LoVo (cell line): ENCODE data around the gene DAB1.
"Not testable (repeated sequence)": the region's sequence is repeated elsewhere in the genome, so short reads cannot be mapped to it uniquely, and the experiment has no call there.

Experiments
- DNase-seq: peaks from one replicate; pipeline ENCODE4 v3.0.0-alpha.2; 2016; ENCODE audit warnings: low spot score

The DAB1 gene

DNA sequence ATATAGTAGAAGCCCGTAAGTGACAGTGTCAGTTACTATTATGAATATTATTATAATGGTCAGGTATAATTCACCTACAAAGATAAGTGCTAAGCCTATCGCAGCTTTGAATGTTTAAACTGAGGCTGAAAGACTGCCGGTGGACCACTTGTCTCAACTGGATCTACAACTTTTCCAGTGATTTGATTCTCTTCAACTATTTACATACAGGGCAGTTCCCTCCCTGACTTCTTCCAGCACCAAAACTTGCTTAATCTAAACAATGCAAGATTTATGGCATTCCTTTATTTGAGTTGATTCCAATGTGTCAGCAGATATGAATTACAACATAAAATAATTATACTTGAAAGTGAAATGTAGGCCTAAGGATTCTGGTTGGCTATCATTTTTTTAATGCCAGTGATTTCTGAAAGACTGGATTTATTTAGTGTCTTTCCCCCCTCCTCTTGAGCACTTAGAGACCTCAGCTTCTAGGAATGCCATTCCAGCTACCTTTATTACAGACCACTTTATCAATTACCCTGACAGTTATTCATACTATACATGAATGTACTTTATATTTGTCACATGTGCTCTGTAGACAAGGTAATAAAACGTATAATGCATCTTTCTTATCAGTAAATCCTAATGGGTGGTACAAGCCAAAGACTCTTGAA, 304.8 kb downstream of the DAB1 start:
- no peak for DNase-seq

DNA sequence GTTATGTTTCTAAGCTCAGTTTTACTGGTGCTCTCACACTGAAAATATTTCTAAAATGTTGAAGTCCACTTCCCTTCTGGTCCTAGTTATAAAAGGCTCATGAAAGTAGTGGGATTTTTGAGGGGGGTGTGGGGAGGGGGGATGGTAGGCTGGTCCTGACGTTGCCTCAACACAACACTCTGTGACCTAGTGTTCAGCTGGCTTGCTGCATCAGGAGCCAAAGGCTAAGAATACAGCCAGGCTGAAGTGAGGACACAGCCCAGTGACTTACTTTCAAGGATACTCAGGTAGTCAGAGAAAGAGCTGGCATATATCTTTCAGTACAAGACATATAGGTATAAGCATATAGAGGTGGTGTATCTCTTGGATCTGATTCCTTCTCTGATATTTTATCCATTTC, 306.1 kb downstream of the DAB1 start:
- DNase-seq = no peak

DNA sequence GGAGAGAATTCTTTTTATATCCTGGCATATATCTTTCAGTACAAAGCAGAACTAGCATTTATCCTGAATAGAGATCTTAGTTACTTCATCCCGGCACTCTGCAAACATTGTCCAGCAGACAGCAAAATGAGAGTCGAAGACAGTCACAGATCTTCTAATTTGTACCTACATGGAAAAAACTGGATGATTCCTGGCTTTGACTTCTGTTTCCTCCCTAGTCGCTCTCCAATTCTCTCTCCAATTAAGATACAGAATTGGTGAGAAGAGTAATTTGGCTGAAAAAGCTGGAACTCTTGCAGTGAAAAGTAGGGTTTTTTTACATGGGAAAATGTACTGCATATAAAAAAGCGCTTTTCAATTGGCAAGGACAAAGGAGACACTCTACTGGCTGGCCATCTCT, 307.0 kb downstream of the DAB1 start:
- DNase-seq = no peak

DNA sequence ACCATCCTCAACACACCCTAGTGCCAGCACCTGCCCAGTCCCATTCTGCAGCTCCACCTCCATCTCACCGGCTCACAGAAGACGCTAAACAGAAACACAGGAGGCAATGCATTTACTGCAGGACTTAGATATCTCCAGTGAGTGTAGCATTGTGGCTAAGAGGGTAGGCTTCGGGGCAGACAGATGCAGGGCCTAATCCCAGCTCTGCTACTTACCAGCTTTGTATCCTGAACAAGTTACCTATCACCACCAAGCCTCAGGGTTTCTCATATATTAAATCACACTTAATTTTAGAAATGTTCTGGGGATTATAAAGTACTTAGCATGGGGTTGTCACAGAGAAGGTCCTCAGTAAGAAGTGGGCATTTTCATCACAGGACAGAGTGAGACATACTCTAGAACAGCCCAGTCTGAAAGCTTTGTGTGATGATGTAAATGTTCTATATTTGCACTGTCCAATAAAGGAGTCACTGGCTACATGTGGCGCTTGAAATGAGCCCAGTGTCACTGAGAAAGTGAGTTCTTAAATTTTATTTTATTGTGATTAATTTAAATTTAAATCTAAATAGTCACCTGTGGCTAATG, 308.7 kb downstream of the DAB1 start:
- no peak for DNase-seq

DNA sequence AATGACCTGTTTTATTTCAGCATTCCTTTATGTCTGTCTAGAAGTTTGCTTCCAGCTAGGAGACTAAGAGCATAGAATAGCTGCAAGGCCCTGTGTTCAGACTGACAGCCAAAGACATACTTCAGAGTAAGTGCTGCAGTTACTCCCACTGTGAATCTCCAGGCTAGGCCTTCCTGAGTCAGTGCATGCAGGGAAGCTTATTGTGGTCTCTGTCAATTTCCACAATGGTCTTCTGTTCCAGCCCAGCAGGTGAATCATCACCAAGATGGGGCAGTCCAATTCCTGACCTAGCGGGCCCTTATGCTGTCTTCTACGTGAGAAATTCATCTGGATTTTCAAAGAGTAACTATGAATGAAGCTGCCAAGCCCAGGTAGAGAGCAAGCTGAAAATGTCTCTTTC, 311.7 kb downstream of the DAB1 start:
- DNase-seq = no peak

DNA sequence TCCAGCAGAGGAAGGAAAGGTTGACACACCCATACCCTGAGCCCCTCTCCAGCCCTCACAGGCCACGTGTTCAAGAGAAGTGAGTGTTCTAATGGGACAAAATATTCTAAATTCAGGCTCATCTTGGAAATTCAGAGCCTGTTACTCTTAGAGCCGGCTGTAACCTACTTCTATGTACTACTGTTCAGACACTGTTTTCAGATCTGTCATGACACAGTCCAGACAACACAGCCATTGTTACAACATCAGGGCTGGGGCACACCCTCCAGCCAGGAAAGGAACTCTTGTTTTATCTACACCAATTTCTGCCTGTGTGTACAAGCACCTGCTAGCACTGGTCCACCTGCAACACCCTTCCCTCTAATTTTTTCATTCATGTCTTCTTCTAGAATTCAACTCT, 312.7 kb downstream of the DAB1 start:
- no peak for DNase-seq

DNA sequence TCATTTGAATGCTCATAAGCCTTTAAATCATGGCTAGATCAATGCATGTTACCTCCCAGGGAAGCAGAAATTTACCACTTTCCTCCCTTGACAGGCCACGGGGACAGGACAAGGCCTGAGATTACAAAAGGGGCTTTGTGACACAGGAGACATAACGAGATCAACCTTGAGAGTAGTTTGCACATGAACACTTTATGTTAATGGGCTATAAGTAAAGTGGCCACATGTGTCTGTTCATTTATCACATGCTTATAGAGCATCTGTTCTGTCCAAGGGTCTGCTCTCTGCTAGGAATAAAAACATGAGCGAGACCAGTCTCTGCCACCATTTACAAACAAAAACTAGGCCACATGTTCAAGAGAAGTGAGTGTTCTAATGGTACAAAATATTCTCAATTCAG, 314.0 kb downstream of the DAB1 start:
- DNase-seq = no peak

DNA sequence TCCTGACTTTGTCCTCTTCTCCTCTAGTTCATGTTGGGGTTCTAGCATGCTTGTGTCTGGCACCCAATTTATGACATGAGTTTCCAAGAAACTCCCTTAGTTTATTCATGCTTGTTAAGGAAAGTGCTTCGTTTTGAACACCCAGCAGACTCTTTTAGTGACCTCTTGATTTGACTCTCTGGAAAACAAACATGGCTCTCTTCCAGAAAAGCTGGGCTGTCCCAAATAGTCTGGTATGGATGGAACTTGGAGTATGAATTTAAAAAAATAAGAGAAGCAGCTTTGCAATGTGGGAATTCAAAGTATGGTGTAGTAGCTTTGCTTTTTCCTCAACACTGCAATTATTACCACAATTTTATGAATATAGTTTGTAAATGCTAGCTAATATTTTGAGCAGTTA, 314.6 kb downstream of the DAB1 start:
- no peak for DNase-seq

DNA sequence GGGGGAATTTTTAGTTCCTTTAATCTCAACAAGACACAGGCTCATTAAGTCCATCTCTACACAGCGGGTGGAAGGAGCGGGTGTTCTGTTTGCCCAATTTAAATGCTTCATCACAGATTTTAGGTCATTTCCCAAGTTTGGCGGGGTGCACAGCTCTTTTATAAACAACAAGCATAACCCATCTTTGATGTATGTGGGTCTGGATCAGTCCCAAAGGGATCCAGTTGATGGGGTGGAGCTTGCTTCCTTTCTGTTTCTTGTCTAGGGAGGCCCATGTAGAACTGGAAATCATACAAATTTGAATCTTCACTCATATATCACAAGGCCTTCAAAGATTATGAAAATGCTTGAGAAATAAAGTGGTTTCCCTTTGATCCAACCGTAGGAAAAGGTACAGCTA, 317.6 kb downstream of the DAB1 start:
- DNase-seq = no peak

DNA sequence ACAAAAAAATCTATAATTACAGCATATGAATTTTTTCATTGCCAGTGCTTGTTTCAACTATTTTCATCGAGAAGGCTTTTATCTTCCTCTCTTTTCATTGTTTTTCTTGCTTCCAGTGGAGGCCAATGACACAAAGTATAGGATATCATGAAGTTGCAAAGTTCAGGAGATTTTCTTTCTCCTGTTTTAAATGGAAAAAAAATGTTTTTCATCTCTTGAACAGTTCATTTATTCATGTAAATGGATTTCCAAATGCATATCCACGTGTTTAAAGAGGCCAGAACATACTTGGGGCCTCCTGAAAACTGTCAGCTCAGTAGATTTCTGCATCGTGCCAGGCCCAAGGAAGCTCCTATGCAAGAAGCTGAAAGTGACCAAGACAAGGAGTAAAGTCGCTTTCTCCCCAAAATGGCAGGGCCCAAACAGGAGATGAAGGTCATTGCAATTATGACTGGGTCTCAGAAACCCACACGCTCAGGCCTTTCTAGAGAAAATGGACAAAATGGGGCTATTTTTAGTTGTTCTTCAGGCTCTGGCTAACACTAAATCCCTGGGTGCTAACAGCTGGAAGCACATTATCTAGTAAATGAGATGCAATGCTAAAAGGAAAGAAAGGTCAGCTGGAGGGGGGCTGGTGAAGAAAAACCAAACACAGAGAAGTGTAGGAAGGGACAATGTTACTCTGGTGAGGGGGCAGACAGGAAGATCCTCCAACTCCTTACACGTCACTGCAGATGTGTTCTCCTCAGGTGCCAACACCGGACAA, 321.1 kb downstream of the DAB1 start:
- no peak for DNase-seq

DNA sequence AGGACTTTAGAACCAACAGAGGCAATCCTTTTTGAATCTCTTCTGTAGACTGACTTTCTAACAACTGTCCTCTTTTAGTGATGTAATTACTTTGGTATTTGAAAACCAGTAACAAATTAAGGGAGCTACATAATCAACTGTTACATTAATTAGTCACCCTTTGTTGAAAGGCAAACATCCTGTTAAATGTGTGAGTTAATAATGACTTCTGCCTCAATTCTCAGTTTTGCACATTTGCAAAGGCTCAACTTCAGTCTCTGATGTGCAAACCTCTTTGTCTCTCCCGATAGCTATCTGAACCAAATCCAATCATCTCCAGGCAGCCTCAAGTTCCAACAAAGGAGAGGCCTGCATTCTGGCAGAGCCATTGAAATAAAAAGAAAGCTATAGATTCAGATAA, 322.7 kb downstream of the DAB1 start:
- DNase-seq = no peak

DNA sequence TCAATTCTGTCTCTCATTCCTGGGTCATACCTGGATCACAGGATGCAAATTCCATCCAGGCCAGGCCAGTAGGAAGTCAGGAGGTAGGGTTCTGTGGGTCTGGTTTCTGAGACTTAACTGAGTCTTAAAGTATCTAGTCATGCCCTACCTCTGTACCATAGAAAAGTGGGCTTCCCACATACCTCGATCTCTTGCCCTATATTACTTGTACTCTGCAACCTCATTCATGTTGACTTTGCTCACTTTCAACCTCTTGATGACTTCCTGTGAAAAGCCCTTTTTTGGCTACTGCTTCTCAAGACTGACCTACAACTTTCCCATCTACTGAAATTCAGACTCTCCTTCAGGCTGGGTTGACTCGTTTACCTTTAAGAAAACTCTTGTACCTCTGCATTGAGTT, 329.1 kb downstream of the DAB1 start:
- no peak for DNase-seq

DNA sequence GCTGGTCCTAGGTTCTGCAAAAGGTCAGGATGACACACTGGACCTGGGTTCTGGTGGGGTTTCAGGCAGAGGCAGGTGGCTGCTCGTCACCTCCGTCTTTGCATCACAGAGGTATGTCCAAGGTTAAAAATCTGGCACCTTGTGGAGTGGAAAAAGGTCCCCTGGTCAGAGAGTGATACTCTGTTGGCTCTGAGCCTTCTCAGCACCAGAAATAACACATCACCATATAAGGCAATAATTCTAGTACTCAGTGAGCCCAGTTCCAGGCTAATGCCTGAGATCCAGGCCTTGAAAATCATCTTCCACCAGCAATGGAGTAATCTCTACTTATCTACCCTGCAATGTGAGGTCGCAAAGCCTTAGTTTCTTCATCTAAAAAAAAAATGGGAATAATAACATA, 330.7 kb downstream of the DAB1 start:
- no peak for DNase-seq

DNA sequence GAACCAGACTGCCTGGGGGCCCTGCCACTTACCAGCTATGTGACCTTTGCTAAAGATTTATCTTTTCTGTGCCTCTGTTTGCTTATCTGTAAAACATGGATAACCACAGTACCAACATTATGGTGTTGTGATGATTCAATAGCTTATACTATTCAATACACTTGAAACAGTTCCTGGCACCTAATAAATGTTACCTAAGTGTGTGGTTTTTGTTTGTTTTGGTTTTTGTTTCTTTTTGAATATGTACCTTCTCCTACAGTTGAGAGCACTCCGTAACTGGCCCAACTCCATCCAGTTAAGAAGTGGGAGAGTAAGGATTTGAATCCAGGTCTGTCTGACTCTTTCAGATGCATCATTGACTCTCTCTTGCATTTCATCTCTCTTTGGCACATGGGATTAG, 332.2 kb downstream of the DAB1 start:
- no peak for DNase-seq

DNA sequence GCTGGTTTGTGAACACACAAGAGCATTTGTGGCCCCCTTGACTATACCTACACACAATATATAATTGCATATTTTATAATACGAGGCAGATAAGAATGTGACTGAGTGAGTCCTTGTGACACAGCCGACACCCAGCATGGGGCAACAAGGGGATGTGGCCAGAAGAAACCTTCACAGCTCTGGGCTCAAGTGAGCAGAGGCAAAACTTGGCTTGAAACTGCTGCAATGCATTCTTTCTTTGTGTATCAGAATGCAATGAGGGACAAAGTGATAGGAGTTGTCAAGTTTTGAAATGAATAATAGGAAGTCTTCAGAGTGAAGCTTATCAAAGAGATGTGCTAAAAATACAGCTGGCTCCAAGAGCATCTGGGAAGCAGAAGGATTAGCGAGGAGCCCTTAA, 334.0 kb downstream of the DAB1 start:
- no peak for DNase-seq

DNA sequence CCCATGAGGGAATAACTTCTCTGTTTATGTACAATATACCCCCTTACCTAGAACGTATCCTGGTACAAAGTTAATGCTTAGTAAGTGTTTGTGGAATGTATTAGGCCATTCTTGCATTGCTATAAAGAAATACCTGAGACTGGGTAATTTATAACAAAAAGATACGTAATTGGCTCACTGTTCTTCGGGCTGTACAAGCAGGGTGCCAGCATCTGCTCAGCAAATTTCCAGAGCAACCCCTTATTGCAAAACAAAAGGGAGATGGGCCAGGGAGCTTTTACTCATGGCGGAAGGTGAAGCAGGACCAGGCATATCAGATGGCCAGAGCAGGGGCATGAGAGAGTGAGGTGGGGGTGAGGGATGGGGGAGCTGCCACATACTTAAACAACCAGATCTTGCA, 334.6 kb downstream of the DAB1 start:
- DNase-seq = no peak

DNA sequence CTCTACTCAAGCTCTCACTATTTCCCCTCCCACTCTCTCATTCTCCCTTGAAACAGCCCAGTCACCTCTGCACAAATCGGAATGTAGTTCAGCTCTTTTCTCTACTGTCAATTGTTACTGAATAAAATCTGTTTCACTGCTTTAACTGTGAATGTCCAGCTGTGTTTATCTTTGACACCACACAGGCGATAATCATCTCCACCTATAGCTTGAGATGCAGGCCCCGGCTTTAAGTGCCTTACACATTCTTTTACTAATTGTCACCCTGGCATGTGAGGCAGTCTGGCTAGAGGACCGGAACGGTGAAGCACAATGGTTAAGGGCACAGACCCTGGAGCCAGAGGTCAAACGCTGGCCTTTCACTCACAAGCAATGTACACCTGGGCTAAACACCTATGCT, 335.2 kb downstream of the DAB1 start:
- DNase-seq = no peak

DNA sequence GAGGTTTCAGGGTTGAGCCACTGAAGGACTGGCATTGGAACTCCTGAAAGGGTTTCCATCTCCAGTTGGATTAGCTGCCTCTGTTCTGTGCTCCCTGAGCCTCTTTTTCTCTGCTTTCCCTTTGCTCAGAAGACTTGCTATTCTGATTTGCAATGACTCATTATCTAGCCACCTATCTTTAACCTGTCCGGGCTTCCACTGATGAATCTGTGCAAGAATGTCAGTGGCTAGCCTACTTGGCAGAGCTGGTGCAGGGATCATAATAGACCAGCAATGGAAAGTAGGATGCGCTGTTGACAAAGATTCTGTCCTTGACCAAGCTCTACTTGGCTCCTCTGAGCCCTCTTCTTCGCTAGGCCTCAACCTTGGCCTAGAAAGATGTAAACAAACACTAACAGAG, 336.2 kb downstream of the DAB1 start:
- not testable (repeated sequence) for DNase-seq

DNA sequence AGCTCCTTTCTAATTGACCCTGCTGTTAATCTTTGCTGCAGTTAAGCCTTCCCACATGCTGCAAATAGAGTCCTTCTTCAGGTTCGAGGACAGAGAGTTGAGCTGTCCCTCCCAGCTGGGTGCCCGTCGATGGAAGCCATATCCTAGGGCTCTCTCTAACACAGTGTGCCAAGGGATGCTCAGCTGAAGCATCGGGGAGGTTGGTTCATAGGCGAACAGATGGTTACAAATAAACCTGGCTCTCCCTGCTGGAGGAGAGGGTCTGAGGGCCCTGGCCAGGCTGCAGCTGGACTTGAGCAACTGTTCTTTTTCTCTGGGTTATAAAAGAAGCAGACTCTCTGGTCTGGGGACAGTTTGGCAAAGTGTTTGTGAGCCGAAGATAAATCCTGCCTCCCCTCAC, 337.7 kb downstream of the DAB1 start:
- no peak for DNase-seq

DNA sequence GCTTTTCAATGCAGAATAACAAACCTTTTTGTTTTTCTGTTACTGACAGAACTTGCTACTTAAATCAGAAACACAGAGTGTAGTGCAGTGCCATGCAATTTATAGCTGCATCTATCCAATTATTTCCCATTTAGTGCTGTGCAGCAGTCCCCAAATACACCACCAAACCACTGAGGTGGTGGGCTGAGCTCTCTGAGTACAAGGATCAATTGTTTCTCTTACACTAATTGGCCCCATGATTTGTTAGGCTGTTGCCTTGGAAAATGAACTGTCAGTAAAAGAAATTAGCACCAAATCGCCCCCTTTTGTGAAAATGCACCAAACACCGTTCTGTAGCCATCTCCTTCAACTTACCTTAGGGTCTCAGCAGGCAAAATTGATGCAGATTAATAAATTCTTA, 339.2 kb downstream of the DAB1 start:
- no peak for DNase-seq

DNA sequence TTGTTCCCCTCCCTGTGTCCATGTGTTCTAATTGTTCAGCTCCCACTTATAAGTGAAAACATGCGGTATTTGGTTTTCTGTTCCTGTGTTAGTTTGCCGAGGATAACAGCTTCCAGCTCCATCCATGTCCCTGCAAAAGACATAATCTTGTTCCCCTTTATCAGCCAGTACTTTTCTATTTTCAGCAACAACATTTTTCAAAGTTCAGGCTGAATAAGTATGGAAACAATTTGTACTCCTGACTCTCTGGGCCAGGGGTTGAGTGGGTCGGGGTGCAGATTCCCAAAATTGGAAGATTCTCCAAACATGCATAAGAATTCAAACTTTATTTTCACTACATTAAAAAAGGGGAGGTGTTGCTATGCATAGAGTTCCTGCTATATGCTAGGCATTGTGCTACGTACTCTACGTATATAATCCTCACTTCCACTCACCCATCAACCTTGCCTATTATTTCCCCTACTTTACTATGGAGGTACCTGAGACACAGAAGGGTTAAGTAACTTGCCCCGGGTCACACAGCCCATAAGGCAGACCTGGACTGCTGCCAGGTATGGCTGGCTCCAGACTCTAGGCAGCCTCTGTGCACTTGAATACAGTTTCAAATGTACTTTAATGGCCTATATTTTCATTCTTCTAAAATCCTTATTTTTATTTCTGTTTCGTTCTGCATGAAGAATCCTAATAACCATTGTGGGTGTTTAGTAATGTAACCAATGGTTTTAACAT, 341.0 kb downstream of the DAB1 start:
- DNase-seq = no peak

DNA sequence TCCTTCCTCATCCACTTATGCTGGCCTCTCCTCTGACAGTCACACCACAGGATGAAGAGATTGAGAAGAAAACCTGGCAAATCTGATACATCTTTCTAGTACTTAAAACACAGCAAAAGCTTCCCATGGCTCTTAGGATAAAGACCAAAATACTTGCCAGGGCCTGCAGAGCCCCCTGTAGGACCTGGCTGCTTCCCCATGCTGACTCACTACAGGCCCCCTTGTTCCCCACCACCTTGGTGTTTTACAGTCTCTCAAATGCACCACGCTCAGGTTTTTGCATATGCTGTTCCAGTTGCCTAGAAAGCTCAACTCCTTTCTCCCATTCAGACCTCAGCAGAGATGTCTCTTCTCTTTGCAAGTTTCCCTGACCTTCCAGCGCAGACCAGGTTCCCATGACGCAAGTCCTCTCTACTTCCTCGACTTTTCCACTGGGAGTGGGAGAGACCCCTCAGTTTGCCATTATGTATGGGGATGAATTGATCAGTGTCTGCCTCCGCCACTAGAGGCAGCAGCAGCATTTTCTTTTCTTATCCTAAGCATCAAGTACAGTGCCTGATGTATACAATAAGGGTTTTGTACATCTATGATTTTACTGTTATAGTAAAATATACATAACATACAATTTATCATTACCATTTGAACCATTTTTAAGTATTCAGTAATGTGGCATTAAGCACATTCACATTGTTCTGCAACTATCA, 344.3 kb downstream of the DAB1 start:
- no peak for DNase-seq
